ENCODE data around the gene GJD3. TPM values are rescaled to one million over a fixed set of nuclear protein-coding genes. Genes with fewer than 3 reads are reported as not detected.

The GJD3 gene
- total RNA-seq, 2 donors from 2014 or later: 1.5 TPM; not detected in 1

DNA sequence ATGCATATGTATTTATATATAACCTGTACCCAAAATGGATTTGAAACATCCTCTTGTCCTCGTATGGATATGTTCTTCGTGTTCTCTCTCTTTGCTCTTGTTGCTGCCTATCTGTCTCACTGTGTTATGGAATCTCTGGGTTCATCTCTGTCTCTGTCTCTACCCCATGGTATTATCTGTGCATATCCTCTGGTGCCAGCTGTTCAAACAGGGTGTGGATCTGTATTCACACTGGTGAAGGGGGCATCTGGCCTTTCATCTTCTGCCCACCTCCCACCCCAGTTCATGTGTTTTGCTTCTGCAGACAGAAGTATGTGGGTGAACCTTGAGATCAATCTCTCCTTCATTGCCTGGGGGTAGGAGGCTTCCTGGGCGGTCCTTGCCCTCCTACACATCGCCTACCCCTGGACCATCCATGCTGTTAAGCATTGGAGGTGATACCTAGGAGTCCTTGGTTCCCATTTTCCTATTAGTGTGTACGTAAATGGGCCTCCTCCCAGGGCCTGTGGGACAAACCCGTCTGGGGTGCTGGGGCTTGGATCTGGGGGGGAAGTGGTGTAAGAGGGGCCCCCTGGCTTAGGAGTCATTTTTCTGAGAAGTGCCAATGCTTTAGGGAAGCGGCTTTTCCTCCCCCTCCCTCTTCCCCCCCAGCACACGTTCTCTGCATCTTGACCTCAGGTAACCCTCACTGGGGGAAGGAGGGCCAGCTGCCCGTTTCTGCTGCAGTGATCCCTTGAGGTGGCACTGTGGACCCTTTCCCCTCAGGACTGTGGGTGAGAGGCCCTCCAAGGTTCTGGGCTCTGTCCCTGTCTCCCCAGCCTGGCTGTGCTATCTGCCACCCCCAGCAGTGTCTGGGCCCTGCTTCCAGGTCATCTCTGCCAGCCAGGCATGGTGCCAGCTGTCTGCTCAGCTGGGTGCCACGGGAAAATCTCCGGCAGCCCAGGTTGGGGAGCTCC, 34.4 kb downstream of the GJD3 start:
- ATAC-seq (ENCODE audit: insufficient number of reproducible peaks, low FRiP score, low read depth) (no peak), DNase-seq (ENCODE audit: low spot score) (no peak)
- TF ChIP-seq, protein P1, sequence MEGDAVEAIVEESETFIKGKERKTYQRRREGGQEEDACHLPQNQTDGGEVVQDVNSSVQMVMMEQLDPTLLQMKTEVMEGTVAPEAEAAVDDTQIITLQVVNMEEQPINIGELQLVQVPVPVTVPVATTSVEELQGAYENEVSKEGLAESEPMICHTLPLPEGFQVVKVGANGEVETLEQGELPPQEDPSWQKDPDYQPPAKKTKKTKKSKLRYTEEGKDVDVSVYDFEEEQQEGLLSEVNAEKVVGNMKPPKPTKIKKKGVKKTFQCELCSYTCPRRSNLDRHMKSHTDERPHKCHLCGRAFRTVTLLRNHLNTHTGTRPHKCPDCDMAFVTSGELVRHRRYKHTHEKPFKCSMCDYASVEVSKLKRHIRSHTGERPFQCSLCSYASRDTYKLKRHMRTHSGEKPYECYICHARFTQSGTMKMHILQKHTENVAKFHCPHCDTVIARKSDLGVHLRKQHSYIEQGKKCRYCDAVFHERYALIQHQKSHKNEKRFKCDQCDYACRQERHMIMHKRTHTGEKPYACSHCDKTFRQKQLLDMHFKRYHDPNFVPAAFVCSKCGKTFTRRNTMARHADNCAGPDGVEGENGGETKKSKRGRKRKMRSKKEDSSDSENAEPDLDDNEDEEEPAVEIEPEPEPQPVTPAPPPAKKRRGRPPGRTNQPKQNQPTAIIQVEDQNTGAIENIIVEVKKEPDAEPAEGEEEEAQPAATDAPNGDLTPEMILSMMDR (IDR thresholded peaks at IDR 0.05): no peak

GRCh38 chr17:40328386-40328766, 36.2 kb downstream of the GJD3 start:
- DNase-seq (ENCODE audit: low spot score): no peak

More for the DNA sequence above, 34.4 kb downstream of the GJD3 start:
- no peaks in the 10 kb centered on the region for H3K9me3 ChIP-seq
- peaks cover 94 to 100% of the 10 kb centered on the region in 2 donors for H3K4me1 ChIP-seq (ENCODE audit: control insufficient read depth in 1 of 2, low read depth in 2 of 2)
- peak overlapping the region; percentile 33 for H3K4me3 ChIP-seq
- H3K36me3 ChIP-seq: no peaks in the 10 kb centered on the region
- peak overlapping the region; percentile 70 to 71 for H3K27ac ChIP-seq
- no peaks in the 10 kb centered on the region for H3K27me3 ChIP-seq (replicated peaks; ENCODE audit: insufficient read depth)

DNA sequence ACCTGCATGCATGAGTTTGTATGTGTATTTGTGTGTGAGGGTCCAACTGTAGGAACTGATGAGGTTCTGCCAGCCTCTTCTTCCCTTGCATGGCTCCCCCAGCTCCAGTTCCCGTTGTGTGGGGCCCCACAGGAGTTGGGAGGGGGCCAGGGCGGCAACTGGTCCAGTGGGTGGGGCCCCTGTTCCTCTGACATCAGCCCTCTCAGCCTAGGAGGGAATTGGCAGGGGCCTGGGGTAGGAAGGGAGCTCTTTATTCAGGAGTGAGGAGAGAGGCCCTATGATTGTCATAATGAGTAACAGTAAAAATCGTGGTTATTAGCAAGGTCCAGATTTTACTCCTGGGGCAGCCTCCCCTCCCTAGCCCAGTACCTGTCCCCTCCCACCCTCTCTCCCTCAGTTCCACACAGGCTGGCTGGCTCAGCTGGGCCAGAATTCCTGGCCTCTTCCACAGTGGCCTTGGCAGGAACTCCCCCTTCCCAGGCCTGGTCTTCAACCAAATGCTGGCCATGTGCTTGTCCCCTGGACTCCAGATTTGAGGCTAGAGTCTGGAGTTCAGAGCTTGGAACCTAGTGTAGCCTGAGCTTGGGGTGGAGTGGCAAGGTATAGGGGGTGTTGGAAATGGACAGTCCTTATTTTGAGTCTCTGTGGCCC, 36.7 kb downstream of the GJD3 start:
- H3K27ac ChIP-seq: peak overlapping the region; percentile 60 to 67
- ATAC-seq (ENCODE audit: insufficient number of reproducible peaks, low FRiP score, low read depth) (no peak), DNase-seq (ENCODE audit: low spot score) (no peak)
- peaks cover 91 to 99% of the 10 kb centered on the region in 2 donors for H3K4me1 ChIP-seq (ENCODE audit: control insufficient read depth in 1 of 2, low read depth in 2 of 2)
- TF ChIP-seq, protein P1 (IDR thresholded peaks at IDR 0.05): no peak
- H3K4me3 ChIP-seq: no peak overlapping the region
- no peaks in the 10 kb centered on the region for H3K36me3 ChIP-seq
- no peaks in the 10 kb centered on the region for H3K9me3 ChIP-seq
- H3K27me3 ChIP-seq (replicated peaks; ENCODE audit: insufficient read depth): no peaks in the 10 kb centered on the region

More at GRCh38 chr17:40328386-40328766, 36.2 kb downstream of the GJD3 start:
- Histone ChIP-seq H3K27ac (peak overlapping the region; percentile 60 to 67), H3K36me3 (no peaks in the 10 kb centered on the region), H3K4me3 (no peak overlapping the region), H3K9me3 (no peaks in the 10 kb centered on the region), H3K27me3 (replicated peaks; ENCODE audit: insufficient read depth) (no peaks in the 10 kb centered on the region), H3K4me1 (ENCODE audit: control insufficient read depth in 1 of 2, low read depth in 2 of 2) (peaks cover 91 to 99% of the 10 kb centered on the region in 2 donors)
- TF ChIP-seq, protein P1 (IDR thresholded peaks at IDR 0.05): no peak
- ATAC-seq (ENCODE audit: insufficient number of reproducible peaks, low FRiP score, low read depth): no peak

GRCh38 chr17:40327244-40327729, 37.2 kb downstream of the GJD3 start:
- peak overlapping the region; percentile 29 for H3K4me3 ChIP-seq
- peak overlapping the region; percentile 60 to 67 for H3K27ac ChIP-seq
- no peaks in the 10 kb centered on the region for H3K27me3 ChIP-seq (replicated peaks; ENCODE audit: insufficient read depth)
- H3K36me3 ChIP-seq: no peaks in the 10 kb centered on the region
- H3K4me1 ChIP-seq (ENCODE audit: control insufficient read depth in 1 of 2, low read depth in 2 of 2): peaks cover 86 to 99% of the 10 kb centered on the region in 2 donors
- no peaks in the 10 kb centered on the region for H3K9me3 ChIP-seq
- ATAC-seq (ENCODE audit: insufficient number of reproducible peaks, low FRiP score, low read depth) (no peak), DNase-seq (ENCODE audit: low spot score) (no peak)
- TF ChIP-seq, protein P1 (IDR thresholded peaks at IDR 0.05): no peak

GRCh38 chr17:40326832-40327199, 37.7 kb downstream of the GJD3 start:
- TF ChIP-seq, protein P1 (IDR thresholded peaks at IDR 0.05): no peak
- Histone ChIP-seq H3K9me3 (no peaks in the 10 kb centered on the region), H3K36me3 (no peaks in the 10 kb centered on the region), H3K4me1 (ENCODE audit: control insufficient read depth in 1 of 2, low read depth in 2 of 2) (peaks cover 86 to 99% of the 10 kb centered on the region in 2 donors), H3K27me3 (replicated peaks; ENCODE audit: insufficient read depth) (no peaks in the 10 kb centered on the region), H3K4me3 (peak overlapping the region; percentile 29), H3K27ac (peak overlapping the region; percentile 60 to 67)
- DNase-seq (ENCODE audit: low spot score) (no peak), ATAC-seq (ENCODE audit: insufficient number of reproducible peaks, low FRiP score, low read depth) (no peak)
